Peyer's patch (tissue), 4 donors: Measurements from ENCODE around the gene OR4C5. TPM values are rescaled to one million over a fixed set of nuclear protein-coding genes. Genes with fewer than 3 reads are reported as not detected.
"Not testable (repeated sequence)": the region's sequence is repeated elsewhere in the genome, so short reads cannot be mapped to it uniquely, and the experiment has no call there.

ENCODE experiments used
- DNase-seq, 3 donors: peaks; one replicate each; pipeline ENCODE4 v3.0.0-alpha.2; 2017 to 2019
- H3K27ac ChIP-seq, 4 donors: fragments of 200-600 bp; sonication (generic); one replicate each; pipeline ENCODE4 v1.5.1; 2016 to 2019
- H3K27me3 ChIP-seq, 2 donors: fragments of 200-600 bp; sonication (generic); one replicate each; pipeline ENCODE4 v1.5.1; 2019
- H3K36me3 ChIP-seq, 3 donors: fragments of 200-600 bp; sonication (generic); one replicate each; pipeline ENCODE4 v1.5.1; 2016 to 2019
- H3K4me1 ChIP-seq, 4 donors: fragments of 200-600 bp; sonication (generic); one replicate each; pipeline ENCODE4 v1.5.1; 2016 to 2019
- H3K4me3 ChIP-seq, 4 donors: fragments of 200-600 bp; sonication (generic); 1 replicate in 3 of 4; 2 replicates in 1 of 4; pipeline ENCODE4 v1.5.1; 2016 to 2019; ENCODE audit warnings: mild to moderate bottlenecking in 1 of 4
- H3K9me3 ChIP-seq, 4 donors: fragments of 200-600 bp; sonication (generic); one replicate each; pipeline ENCODE4 v1.5.1; 2016 to 2019; ENCODE audit warnings: mild to moderate bottlenecking in 1 of 4
- CTCF ChIP-seq, 6 experiments: fragments of 450-650 bp in 4 of 6; fragments of 200-600 bp in 2 of 6; sonication (generic) in 1 of 6; IDR thresholded peaks; one replicate each; pipeline ENCODE4 v1.5.1; 2017 to 2019; ENCODE audit warnings: antibody characterized with exemption in 6 of 6, mild to moderate bottlenecking in 3 of 6, moderate library complexity in 1 of 6
- POLR2A ChIP-seq, 2 donors: fragments of 450-650 bp; IDR thresholded peaks; one replicate each; pipeline ENCODE4 v1.5.1; 2017; ENCODE audit warnings: antibody characterized with exemption in 2 of 2, mild to moderate bottlenecking in 2 of 2, moderate library complexity in 2 of 2
- total RNA-seq, 4 donors: library from RNA; depleted of rRNA; stranded (reverse); fragments of >200 nt; gene quantifications; one replicate each; pipeline ENCODE4 v1.1.0, GENCODE V29; 2016

The OR4C5 gene
- not detected for total RNA-seq

GRCh38 chr11:48366365-48366764 is at the start of gene OR4C5:
Gene OR4C5 (minus strand): TSS chr11:48366465. CDS start chr11:48366465, 0 bp downstream.
- Histone ChIP-seq H3K27ac (no peak within 1 kb of the TSS), H3K4me3 (no peak within 1 kb of the TSS), H3K36me3 (no peaks in the 10 kb centered on the region), H3K9me3 (no peaks in the 10 kb centered on the region), H3K4me1 (no peaks in the 10 kb centered on the region), H3K27me3 (no peaks in the 10 kb centered on the region)
- TF ChIP-seq POLR2A (IDR thresholded peaks at IDR 0.05) (no peak), CTCF (IDR thresholded peaks at IDR 0.05) (no peak)
- no peak for DNase-seq

DNA sequence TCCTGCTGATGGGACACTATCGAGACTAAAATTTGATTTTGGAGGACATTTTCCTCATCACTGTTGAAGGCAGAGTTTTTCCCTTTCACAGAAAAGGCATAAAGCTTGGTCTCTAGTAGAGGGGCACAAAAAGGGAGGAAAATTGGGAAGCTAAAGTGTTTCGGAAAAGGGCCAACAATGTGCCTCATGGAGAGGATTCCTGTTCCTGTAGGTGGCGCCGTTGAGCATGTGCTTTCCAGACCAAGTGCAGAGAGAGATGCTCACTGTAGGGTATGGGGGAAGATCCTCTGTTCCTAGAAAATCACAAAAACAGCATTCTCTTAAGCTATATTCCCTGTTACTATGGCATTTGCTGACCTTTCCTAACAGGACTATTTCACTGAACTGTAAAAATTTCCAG is 18.4 kb upstream of the OR4C5 start:
- Histone ChIP-seq H3K4me3 (no peak overlapping the region), H3K27me3 (no peaks in the 10 kb centered on the region), H3K4me1 (no peaks in the 10 kb centered on the region), H3K36me3 (no peaks in the 10 kb centered on the region), H3K9me3 (peaks cover 0 to 19% (median 0%) of the 10 kb centered on the region in 4 donors), H3K27ac (no peak overlapping the region)
- TF ChIP-seq POLR2A (IDR thresholded peaks at IDR 0.05): no peak
- TF ChIP-seq CTCF (IDR thresholded peaks at IDR 0.05): no peak
- DNase-seq: no peak

DNA sequence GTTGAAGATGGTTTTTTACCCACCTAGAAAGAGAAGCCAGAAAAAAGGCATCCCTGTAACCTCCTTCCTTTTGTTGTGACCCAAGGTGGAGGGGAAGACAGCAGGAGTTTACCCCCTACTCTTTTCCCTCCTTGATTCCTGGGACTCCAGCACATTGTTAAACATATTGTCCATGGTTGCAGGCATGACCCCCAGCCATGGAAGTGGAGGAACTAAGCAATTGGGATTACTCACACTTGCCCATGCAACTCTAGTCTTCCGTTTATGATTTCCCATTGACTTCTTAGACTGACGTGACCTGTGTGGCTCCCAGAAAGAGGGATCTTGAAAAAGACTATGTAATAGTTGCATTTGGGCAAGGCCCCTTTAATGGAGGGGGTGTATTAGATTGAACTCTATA is 17.9 kb upstream of the OR4C5 start:
- H3K4me3 ChIP-seq: not testable (repeated sequence)

DNA sequence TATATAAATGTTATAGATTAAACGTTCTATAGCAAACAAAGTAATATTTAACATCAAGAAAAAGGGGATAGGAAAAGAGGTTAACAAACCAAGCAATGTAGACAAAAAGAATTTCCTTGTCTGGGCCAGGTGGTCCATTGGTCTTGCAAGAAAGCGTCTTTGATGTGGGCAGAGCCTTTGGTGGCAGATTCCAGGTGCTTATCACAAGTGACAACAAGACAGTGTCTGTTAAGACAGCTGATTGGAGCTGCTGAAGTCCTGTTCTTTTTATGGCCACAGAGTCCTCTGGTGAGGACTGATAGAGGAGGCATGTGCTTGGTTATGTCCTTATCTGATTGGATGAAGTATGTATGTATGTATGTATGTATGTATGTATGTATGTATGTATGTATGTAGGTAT is 5.0 kb downstream of the OR4C5 start:
- not testable (repeated sequence) for DNase-seq, H3K4me3 ChIP-seq, H3K9me3 ChIP-seq, H3K27ac ChIP-seq, H3K4me1 ChIP-seq, H3K27me3 ChIP-seq, H3K36me3 ChIP-seq

More for the DNA sequence above, 17.9 kb upstream of the OR4C5 start:
- H3K27me3 ChIP-seq, DNase-seq, H3K27ac ChIP-seq, H3K36me3 ChIP-seq, H3K4me1 ChIP-seq: not testable (repeated sequence)
- peaks cover 0 to 19% (median 0%) of the 10 kb centered on the region in 4 donors for H3K9me3 ChIP-seq

GRCh38 chr11:48354677-48355076 is 11.6 kb downstream of the OR4C5 start:
- no peak for DNase-seq
- no peaks in the 10 kb centered on the region for H3K36me3 ChIP-seq
- peaks cover 0 to 5% (median 0%) of the 10 kb centered on the region in 4 donors for H3K9me3 ChIP-seq
- TF ChIP-seq CTCF (IDR thresholded peaks at IDR 0.05) (no peak), POLR2A (IDR thresholded peaks at IDR 0.05) (no peak)
- H3K27me3 ChIP-seq: no peaks in the 10 kb centered on the region
- no peak overlapping the region for H3K27ac ChIP-seq
- no peaks in the 10 kb centered on the region for H3K4me1 ChIP-seq
- H3K4me3 ChIP-seq: no peak overlapping the region

DNA sequence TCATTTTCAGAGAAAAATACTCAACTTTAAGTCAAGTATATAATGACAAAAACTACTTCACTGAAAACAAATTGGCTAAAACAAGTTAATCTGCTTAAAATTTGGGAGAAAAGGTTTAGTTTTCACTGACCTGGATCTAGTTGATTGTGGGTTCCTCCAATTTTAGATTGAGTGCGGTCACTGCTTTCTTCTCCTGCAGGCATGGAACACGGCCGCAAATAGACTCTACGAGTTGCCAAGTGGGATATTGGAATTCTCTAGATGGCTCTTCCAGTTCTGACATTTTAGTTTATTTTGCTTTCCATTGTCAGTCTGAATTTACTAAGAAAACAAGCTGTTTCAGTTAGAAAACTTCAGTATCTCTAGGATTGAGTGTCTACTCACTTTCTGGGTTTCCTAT is 12.3 kb downstream of the OR4C5 start:
- Histone ChIP-seq H3K9me3 (peaks cover 0 to 5% (median 0%) of the 10 kb centered on the region in 4 donors), H3K4me3 (no peak overlapping the region), H3K36me3 (no peaks in the 10 kb centered on the region), H3K27me3 (no peaks in the 10 kb centered on the region), H3K27ac (no peak overlapping the region), H3K4me1 (no peaks in the 10 kb centered on the region)
- TF ChIP-seq POLR2A (IDR thresholded peaks at IDR 0.05) (no peak), CTCF (IDR thresholded peaks at IDR 0.05) (no peak)
- DNase-seq: no peak

DNA sequence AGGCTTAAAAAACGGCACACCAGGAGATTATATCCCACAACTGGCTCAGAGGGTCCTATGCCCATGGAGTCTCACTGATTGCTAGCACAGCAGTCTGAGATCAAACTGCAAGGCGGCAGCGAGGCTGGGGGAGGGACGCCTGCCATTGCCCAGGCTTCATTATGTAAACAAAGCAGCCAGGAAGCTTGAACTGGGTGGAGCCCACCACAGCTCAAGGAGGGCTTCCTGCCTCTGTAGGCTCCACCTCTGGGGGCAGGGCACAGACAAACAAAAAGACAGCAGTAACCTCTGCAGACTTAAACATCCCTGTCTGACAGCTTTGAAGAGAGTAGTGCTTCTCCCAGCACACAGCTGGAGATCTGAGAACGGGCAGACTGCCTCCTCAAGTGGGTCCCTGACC is 20.0 kb downstream of the OR4C5 start:
- H3K27me3 ChIP-seq, H3K4me3 ChIP-seq, H3K4me1 ChIP-seq, H3K36me3 ChIP-seq, DNase-seq, H3K9me3 ChIP-seq, H3K27ac ChIP-seq: not testable (repeated sequence)

DNA sequence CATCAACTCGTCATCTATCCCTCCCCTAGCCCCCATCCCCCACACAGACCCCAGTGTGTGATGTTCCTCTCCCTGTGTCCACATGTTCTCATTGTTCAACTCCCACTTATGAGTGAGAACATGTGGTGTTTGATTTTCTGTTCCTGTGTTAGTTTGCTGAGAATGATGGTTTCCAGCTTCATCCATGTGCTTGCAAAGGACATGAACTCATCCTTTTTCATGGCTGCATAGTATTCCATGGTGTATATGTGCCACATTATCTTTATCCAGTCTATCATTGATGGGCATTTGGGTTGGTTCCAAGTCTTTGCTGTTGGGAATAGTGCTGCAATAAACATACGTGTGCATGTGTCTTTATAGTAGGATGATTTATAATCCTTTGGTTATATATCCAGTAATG is 23.8 kb downstream of the OR4C5 start:
- H3K9me3 ChIP-seq, H3K27me3 ChIP-seq, H3K27ac ChIP-seq, H3K36me3 ChIP-seq, H3K4me1 ChIP-seq, H3K4me3 ChIP-seq, DNase-seq: not testable (repeated sequence)
